ENCODE measurements around the gene ZIC1.

DNA sequence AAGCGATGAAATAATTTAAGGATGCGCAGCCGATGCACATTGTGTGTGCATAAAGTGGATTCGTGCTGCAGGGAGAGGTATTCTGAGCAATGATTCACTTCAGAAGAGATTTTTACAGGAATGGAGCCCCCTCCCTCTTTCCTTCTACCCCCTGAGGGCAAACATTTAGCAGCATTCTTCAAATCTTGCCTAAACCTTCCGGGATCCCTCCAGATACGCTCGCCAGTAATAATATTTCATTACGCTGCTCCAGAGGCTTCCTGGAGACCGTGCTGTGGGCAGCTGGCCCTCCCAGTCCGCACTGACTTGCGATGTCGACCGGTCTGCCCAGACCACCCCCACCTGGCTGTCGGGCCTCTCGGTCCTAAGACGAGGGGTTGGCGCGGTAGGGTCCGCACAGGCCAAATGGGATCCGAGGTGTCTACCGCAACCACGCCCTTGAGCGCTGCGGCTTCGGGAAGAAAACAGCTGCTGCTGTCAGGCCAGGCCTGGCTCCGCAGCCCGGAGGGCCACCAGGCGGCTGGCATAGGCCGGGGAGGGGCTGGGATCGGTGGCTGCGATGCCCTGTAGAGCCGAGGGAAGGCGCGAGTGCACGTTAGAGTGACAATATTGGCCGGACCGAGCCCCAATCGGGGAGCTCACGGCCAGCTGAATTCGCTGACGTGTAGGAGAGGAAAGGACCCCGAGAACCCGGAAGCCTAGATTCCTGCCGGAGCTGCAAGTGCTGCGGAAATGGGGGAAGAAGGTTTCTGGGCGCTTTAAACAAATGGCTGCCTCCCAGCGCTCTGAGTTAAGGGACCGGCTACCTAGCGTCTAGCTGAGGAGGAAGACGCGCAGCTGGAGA is 17.2 kb upstream of the ZIC1 start:
- TF ChIP-seq, protein P1, sequence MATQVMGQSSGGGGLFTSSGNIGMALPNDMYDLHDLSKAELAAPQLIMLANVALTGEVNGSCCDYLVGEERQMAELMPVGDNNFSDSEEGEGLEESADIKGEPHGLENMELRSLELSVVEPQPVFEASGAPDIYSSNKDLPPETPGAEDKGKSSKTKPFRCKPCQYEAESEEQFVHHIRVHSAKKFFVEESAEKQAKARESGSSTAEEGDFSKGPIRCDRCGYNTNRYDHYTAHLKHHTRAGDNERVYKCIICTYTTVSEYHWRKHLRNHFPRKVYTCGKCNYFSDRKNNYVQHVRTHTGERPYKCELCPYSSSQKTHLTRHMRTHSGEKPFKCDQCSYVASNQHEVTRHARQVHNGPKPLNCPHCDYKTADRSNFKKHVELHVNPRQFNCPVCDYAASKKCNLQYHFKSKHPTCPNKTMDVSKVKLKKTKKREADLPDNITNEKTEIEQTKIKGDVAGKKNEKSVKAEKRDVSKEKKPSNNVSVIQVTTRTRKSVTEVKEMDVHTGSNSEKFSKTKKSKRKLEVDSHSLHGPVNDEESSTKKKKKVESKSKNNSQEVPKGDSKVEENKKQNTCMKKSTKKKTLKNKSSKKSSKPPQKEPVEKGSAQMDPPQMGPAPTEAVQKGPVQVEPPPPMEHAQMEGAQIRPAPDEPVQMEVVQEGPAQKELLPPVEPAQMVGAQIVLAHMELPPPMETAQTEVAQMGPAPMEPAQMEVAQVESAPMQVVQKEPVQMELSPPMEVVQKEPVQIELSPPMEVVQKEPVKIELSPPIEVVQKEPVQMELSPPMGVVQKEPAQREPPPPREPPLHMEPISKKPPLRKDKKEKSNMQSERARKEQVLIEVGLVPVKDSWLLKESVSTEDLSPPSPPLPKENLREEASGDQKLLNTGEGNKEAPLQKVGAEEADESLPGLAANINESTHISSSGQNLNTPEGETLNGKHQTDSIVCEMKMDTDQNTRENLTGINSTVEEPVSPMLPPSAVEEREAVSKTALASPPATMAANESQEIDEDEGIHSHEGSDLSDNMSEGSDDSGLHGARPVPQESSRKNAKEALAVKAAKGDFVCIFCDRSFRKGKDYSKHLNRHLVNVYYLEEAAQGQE (IDR thresholded peaks at IDR 0.05; ENCODE audit: insufficient read depth in 1 of 2, low read depth in 2 of 2, low read length in 1 of 2): no peak
- TF ChIP-seq POLR2AphosphoS5 (IDR thresholded peaks at IDR 0.05; ENCODE audit: low read depth, low read length): no peak
- TF ChIP-seq, protein P2, sequence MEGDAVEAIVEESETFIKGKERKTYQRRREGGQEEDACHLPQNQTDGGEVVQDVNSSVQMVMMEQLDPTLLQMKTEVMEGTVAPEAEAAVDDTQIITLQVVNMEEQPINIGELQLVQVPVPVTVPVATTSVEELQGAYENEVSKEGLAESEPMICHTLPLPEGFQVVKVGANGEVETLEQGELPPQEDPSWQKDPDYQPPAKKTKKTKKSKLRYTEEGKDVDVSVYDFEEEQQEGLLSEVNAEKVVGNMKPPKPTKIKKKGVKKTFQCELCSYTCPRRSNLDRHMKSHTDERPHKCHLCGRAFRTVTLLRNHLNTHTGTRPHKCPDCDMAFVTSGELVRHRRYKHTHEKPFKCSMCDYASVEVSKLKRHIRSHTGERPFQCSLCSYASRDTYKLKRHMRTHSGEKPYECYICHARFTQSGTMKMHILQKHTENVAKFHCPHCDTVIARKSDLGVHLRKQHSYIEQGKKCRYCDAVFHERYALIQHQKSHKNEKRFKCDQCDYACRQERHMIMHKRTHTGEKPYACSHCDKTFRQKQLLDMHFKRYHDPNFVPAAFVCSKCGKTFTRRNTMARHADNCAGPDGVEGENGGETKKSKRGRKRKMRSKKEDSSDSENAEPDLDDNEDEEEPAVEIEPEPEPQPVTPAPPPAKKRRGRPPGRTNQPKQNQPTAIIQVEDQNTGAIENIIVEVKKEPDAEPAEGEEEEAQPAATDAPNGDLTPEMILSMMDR (IDR thresholded peaks at IDR 0.05): no peak
- no peak for TF ChIP-seq SIN3A (IDR thresholded peaks at IDR 0.05; ENCODE audit: borderline replicate concordance, insufficient read depth, low read depth, low read length)
